HL-60 (cell line): ENCODE results near the gene PYROXD2.

Source experiments
- POLR2AphosphoS5 ChIP-seq: IDR thresholded peaks from 2 replicates; pipeline ENCODE4 v1.6.1; 2012; ENCODE audit warnings: low read depth
- REST ChIP-seq: IDR thresholded peaks from 2 replicates; pipeline ENCODE4 v1.6.1; 2012; ENCODE audit warnings: low read depth; ENCODE audit not compliant: insufficient replicate concordance

GRCh38 chr10:98403812-98404504 lies 11.0 kb downstream of the PYROXD2 start:
- no peak for TF ChIP-seq POLR2AphosphoS5
- TF ChIP-seq REST, result no peak
